ENCODE data around the gene POU2F1.

- TF ChIP-seq POLR2A (IDR thresholded peaks at IDR 0.05) (no peak), CTCF (IDR thresholded peaks at IDR 0.05) (no peak)
These were observed 73.8 kb downstream of the POU2F1 start for GRCh38 chr1:167294528-167294927.
